NCI-H774 (cell line): Measurements from ENCODE around the gene DSCAM.

ENCODE experiments used
- DNase-seq: peaks from one replicate; lab custom pipeline; 2025; lab: John Stamatoyannopoulos, UW

The DSCAM gene

DNA sequence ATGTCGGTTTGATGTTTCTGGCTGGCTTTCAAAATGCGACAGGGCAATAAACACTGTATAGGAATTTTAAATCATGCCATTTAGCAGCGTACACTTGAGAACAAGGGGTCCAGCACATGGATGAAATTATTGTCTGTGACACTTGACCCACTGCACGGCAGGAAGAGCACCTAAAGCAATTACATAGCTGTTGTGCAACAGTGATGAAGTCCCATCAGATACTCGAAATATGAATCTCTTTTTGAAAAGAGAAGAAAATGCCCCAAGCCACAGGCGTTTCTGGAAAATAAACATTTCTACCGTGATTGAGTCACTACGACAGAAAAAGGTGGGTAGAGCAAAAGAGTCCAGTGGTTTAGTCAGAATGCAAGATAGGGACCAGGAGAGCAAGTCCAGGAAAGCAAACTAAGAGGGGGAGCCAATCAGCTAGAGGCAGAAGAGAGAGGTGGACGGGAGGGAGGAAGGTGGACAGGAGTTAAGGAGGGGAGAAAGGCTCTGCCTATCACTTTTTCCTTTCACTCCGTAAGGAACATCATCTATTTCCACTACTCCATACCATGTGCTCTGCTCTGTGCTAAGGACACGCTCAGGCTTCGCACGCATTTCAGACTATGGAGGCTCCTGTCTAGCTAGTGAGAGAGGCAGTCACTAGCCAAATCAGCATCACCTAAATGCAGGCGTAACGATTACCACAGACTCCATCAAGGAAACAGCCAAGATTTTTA, 6.4 kb downstream of the DSCAM start:
- no peak for DNase-seq

DNA sequence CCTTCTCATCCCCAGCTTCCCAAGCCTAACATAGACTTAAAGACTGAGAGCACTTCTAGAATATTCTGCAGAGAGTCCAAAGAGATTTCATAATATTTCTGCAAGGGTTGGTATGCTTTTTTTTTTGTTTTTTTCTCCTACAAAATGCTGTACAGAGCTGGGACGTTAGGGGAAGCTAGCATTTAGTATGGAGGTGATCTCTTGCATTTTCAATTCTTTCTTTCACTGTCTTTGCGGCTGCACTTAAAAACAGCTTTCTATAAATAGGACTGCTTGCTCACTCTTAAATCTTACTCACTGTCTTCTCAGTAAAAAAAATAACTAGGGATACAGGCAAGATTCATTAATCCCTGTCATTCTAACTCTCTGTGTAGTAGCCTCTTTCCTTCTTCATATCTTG, 7.4 kb downstream of the DSCAM start:
- DNase-seq, result no peak

DNA sequence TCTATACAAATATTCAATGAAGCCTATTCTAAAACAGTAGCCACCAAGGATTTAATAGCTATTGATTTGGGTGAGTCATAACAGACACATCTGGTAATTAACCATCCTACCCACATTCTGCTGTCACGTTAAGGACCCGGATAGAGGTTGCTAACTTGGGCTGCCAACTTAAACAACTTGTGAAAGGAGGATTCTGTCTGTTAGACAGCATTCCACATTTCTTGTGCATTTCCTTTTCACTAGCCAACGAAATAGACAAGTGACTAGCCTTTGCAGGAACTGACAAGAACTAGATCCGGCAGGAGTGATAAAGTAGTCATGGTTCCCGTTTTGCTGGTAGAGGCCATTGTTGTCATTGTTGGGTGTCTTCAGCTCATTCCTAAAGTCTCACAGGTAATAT, 9.5 kb downstream of the DSCAM start:
- no peak for DNase-seq

DNA sequence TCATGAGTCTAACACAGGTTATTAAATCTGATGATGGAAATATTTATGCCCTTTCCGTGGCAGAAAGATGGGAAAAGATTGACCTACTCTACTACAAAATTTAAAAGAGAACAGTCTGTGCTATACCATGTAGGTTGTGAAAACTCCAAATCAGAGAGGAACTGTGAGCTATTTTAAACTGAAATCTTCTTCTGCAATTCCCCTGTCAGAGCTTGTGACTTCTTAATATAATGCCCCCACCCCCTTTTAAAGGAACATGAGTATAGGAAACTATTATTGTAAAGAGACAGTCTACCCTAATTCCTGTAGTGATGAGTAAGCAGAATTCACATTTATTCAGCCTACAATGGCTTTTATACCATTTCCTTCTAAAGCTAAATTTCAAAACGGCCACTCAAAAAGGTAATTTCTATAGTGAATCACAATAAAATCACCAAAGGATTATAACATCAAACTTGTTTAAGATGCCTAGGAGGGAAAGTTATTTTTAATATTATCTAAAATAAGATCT, 11.7 kb downstream of the DSCAM start:
- DNase-seq, result no peak

DNA sequence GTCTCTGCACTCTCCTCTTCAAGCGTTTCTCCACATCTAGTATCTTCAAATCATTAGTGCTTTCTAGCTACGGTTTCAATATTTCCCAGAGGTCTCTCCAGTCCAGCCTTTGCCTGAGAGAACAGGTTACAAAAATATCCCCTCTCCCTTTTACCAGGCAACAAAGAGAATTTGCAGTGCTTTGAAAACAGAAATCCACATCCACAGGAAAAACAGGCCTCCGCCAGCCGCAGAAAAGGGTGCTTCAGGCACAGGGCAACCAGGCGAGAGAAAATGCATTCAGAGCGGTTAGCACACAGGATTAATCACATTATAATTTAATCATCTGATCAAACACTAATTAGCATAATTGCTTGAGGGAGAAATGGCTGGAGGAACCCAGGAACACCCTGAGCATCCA, 13.8 kb downstream of the DSCAM start:
- DNase-seq, result no peak

DNA sequence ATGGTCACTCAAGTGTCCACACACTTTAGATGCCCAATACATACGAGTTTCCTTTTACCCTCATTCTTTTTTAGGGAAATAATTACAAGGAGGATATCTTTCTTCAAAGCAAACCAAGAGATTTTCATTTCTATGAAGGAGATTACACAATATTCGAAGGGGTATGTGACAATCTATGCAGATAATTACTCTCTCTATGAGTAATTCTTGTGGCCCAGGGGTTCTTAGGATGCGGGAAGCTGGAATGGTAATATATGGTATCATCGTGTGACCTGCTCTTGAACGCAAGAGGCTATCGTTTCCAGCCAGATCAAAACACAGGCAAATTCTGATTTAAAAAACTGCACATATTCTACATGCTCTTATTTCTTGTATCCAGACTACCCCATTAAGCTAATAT, 14.6 kb downstream of the DSCAM start:
- no peak for DNase-seq

DNA sequence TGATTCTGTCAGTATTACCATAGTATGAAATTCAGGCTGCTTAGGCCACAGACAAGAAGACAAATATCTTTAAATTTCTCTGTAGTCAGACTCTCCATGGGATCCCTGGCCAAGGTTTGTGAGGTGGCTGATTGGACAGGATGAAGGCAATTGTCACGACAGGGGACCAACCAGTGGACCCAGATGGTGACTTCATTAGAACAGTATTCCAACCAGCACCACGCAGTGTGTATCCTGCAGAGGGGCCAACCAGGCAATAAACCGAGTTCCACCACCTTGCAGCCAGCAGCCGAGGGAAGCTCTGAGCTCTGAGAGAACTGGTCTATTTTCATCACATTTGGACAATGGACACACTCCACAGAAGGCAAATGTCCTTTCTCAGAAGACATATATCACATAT, 16.1 kb downstream of the DSCAM start:
- no peak for DNase-seq

DNA sequence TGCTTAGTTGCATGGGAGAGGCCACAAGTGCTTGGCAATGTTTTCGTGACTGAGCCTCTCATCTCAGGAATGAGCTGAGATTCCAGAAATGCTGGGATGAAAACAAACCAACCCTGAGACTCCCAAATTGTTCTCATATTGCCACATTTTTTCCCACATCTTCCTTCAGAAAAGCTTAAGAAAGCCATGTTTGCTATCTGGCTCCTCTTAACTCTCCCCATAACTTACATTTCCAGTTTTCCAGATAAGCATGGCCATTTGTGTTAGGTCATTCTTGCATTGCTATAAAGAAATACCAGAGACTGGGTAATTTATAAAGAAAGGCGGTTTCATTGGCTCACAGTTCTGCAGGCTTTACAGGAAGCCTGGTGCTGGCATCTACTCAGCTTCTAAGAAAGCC, 17.2 kb downstream of the DSCAM start:
- DNase-seq, result no peak

DNA sequence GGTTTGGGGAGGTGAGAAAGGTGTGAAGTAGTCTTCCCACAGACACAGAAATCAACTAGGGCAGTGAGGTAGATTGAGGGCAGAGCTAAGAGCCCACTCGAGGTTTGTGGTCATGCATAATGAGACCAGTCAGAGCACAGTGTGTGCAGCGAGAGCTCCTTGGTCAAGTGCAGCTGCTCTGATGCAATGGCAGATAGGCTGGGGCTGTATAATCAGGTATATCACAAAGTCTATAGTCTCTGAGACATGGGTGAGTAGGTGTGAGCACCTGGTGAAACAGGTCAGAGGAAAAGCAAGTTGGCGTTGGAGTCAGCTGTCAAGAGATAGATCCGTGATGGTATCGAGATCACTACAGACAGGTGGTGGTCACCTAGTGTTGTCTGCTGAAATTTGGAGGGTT, 17.6 kb downstream of the DSCAM start:
- DNase-seq, result no peak

DNA sequence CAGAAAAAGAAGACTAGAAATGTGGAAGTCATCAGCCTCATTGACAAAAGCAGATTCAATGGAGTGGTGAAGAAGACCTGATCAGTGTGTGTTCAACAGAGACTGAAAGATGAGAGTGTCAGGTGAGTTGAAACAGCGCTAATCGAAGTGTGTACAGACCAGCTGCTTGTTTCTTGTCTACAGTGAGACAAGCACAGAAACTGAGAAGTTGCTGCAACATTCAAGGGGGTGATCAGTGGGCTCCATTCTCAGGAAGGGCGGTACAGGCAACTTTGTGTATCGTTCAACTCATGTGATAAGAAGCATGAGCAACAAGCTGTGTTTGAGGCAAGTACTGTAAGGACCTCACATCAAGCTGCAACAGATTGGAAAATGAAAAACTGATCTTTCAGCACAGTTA, 19.4 kb downstream of the DSCAM start:
- no peak for DNase-seq

DNA sequence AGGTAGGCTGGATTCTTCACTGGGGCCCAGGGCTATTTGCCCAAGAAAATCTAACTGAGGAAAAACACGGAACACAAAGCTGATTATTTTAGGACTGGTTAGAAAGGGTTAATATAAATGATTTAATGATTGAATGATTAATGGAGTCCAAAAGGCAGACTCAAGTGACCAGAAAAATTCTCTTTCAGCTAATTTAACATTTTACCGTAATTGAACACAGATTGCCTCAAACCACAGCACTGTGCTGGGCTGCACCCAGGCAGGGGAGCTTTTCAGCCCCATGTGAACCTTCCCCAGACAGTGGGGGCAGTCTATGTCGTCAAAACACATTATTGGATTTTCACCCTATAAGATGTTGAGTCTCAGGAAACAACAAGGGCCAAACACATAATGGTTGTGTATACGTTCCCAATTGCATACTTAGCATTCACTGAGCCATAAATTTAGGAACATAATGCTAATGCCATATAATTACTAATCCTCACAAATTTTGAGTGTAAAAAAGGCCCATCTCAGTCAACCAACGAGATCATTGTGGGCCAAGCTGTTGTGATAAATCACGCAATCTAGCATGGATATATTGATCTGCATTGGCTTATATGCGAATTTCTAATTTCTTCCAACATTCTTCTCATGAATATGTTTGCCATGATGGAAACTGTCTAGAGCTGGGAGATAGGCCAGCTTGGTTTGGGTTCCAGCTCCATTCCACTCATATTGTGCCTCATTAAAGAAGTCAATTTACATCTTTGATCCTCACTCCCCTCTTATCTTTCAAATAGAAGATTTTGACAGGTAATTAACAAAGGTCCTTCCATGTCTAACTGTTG, 27.7 kb downstream of the DSCAM start:
- no peak for DNase-seq

DNA sequence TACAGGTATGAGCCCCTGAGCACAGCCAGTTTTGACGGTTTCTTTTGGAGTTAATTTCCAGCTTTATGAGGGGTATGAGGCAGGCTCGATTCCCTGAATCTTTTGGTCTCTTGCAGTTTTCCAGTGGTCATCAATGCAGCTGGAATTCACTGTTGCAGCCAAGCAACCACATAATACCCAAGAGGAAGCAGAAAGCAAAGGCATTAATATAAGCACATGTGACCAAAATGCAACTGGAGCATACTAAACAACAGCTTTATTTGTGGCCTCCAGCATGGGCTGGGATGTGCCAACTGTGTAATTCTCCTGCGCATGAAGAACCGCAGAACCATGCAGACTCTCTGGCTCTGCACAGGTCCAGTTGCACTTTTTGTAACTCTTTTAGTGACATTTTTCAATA, 33.0 kb downstream of the DSCAM start:
- no peak for DNase-seq

DNA sequence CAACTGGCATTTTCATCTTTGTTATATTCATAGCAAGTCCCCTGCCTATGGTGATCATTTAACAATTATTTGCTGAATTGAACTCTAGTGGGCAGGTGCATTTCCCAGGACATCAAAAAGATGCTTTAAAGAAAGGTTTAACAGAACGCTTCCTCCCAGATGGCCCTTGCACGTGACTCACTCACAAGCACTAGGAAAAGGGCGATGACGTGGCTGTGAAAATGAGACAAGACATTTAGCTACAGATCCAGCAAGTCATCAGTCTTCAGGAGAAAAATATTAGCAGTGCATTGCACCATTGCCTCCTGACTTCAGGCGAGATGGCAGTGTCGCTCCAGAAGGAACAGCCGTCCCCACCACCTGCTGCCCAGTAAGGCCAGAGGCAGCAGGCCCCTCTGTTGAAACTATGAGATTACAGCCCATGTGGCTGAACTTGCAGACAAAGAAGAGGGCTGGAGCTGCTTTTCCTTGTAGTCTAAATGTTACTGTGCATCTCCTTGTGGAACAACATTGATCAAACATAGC, 37.2 kb downstream of the DSCAM start:
- DNase-seq, result no peak

DNA sequence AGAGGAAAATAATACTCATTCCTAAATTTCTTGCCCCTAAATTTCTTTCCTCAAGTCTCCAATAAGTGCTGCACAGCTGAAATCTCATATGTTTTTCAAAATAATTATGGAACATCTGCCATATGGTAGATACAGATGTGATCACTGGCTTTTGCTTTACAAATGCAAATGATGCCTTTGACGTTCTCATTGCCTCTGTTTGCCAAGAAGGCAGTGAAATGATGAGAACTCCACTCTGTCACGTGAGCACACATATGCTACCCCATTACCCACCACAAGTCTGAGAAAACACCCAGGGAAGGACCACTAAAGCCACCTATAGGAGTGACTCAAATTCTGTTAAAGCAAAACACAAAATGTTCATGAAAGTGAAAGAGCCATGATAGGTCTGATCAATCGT, 43.9 kb downstream of the DSCAM start:
- no peak for DNase-seq

DNA sequence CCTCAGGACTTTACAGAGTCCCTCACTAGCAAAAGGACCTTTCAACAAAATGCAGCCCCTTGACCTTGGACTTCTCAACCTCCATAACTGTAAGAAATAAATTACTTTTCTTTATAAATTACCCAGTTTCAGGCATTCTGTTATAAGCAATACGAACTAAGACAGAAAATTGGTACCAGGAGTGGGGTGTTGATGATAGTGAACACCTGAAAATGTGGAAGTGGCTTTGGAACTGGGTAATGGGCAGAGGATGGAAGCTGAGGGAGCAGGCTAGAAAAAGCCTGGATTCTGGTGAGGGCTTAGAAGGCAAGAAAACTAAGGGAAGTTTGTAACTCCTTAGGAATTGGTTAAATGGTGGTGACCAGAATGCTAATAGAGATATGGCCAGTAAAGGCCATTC, 46.8 kb downstream of the DSCAM start:
- DNase-seq, result no peak

DNA sequence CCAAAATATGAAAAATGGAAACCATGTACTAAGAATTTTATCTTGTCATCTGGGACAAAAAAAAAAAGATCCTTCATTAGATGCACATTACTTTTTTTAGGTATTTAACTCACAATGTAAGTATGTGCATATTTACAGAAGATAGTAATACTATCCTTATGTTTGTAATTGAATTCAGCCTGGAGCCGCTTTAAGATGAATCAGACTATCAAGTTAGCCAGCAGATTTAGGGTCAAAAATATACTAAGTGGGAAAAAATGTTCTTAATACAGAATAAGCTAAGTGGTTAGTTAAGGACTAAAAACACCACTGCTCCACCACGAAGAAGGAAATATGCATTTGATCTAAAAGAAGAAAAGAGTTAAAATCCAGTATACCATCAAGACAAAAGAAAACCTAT, 49.1 kb downstream of the DSCAM start:
- no peak for DNase-seq

DNA sequence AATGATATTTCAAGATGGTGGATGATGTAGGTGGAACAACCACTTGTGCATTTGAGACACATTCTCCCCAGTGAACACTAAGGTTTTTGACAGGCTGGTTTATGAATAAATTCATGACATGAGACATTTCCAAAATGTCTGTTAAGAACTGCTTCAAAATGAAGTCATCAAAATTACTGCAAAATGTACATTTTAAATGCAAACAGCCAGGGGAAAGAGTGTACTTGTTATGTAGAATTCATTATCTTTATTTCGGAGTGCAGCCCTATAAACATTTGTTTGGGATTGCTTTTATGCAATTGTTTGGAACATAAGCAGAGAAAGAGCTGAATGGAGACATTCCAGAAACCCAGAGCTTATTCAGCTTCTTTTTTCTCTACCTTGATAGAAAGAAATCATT, 49.5 kb downstream of the DSCAM start:
- DNase-seq, result no peak

DNA sequence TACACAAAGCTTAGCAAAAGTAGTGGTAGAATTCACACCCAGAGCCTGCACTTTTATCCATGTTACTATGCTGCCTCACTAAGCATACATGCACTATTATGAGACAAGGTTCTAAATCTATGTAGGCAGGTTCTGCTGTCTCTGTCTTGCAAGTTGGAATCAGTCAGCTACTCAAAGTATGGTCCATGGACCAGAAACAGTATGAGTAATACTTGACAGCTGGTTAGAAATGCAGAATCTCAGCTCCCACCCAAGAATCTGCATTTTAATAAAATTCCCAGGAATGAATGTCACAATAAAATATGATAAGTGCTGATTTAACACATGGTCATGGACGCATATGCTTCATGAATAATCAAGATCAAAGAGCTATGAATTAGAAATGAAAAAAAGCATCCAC, 50.5 kb downstream of the DSCAM start:
- no peak for DNase-seq

DNA sequence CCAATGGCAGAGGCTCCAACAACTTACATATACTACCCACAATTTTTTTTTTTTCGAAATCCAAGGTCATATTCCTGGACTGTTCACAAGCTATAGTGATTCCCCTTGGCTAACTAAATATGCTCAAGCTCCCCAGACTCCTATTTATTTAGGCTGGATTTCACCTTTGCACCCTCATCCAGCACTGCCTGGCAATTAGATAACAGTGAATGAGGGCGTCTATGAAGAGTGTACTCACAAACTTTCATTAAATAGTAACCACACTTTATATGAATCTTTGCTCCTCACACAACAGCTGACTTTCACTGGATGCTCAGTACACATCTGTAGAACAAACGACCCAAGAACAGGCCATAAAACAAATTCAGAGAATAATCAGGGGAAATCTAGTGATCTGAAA, 51.6 kb downstream of the DSCAM start:
- no peak for DNase-seq

DNA sequence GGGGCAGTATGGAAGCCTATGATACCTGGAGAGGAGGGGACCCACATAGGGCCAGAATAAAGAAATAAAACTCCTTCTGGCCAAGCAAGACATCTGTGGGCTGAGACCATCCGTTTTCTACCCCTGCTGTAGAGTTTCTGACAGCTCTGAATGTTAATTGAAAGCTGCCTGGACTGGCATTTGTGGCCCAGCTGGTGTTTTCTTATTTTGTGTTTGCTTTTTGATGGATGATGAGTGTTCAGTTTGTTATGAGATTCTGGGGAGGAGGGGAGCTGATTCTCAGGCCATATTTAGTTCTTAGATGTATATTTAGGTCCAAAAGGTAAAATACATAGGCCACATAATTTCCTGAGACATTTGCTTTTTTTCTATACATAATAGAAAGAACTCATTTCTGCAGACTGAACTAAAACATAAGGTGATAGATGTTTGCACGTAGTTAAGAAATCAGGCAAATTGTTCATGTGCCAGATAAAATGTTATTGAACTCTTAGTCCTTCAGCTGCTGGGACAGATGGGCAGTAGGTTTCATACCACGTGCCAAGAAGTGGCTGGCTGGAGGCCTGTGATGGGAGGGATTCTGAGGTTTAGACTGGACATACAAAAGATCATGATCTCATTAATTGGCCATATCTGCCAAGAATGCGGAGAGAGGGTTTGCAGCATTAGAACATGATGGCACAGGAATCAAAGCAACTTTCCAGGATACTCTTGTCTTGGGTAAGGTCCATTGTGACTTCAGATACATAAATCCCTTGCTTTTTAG, 54.1 kb downstream of the DSCAM start:
- DNase-seq, result no peak

DNA sequence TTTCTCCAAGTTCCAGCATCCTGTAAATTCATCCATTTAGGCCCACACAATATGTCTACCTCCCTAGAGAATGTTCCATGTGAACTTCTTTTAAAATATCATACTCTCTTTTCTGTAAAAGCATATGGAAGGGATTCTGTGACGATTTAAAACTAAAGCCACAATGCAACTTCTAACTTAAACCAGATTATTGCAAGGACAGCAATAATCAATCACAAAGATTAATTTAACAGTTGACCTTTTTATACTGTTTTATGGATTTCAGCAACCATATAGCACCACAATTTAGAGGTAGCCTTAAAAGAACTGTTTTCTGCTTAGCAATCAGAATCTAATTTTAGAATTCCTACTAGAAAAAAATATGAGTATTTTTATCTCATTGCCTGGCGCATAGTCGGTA, 58.3 kb downstream of the DSCAM start:
- DNase-seq, result no peak

DNA sequence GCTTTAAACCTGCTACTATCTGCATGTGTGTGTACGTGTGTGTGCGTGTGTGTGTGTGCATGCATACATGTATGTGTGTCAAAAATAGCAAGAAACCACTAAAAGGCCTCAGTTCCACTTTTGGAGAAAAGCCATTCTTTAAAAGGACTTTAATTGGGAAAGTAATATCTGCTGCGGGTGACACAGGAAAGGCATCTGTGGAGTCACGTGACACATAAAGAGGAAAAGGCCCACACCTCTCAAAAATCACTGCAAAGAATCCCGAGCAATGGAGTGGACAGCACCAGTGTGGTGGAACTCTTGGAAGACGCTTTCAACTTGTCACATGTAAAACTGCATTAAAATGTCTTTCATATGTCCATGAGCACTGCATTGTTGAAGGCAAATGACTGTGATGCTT, 63.6 kb downstream of the DSCAM start:
- DNase-seq, result no peak
